ENCODE results near the gene TPSD1.

TPSD1 gene

GRCh38 chr16:1301562-1301961 lies 45.7 kb downstream of the TPSD1 start:
- no peak for DNase-seq

DNA sequence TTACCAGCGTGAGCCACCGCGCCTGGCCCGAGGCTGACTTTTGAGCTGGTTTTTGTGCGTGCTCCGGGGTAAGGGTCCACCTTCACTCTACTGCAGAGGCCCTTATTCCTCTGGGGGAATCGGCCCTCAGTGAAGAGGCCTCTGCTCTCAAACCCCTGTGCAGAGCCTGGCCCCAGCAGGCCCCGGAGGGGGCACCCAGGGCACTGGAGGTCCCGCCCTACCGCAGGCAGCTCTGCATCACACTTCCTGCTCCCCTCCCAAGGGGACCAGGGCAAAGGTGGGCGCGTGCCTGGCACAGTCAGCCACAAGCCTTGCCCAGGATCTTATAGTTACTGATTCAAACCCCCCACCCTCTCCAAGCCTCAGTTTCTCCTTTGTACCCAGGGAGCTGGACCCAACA lies 50.0 kb downstream of the TPSD1 start:
- no peak for DNase-seq

DNA sequence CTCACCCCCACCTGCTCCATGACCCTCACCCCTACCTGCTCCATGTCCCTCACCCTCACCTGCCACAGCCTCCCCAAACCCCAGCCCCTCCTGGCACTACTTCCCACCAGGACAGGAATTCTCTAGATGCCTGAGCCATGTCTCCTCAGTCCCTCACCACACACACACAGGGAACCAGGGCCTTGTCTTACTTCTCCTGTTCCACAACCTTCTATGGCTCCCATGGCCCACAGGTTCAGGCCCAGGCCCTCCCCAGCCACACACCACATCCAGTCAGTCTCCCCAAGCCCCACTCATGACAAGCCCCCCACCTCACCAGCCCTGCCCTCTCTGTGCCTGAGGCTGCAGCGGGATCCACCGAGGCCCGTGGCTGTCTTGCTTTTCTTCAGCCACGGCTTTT lies 50.5 kb downstream of the TPSD1 start:
- DNase-seq = no peak

DNA sequence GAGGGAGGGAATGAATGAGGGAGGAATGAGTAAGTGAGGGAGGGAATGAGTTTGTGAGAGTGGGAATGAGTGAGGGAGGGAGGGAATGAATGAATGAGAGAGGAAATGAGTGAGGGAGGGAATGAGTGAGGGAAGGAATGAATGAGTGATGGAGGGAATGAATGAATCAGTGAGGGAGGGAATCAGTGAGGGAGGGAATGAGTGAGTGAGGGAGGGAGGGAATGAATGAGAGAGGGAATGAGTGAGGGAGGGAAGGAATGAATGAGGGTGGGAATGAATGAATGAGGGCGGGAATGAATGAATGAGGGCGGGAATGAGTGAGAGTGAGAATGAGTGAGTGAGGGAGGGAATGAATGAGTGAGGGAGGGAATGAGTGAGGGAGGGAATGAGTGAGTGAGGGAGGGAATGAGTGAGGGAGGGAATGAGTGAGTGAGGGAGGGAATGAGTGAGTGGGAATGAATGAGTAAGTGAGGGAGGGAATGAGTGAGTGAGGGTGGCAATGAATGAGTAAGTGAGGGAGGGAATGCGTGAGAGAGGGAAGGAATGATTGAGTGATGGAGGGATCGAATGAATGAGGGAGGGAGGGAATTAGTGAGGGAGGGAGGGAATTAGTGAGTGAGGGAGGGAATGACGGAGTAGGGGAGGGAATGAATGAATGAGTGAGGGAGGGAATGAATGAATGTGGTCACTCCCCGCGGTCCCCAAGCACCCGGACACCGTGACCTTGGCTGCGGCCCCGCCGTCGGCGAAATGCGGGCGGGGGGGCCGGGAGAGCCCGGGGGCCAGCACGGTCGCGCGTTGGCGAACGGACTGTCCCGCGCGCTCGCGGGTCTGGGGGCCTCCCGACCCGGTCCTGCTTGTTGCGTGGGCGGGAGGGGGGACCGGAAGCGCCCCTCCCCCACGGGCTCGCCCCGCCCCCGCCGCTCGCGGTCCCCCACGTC lies 52.4 kb downstream of the TPSD1 start:
- DNase-seq = no peak

Measured in activated effector memory CD4-positive, alpha-beta T cell treated with anti-CD3 and anti-CD28 coated beads, Interleukin-2, amount 50 U/mL, for 16 hours (primary cell).